Pulmonary artery endothelial cell (primary cell): ENCODE data around the gene GPATCH2. TPM values are rescaled to one million over a fixed set of nuclear protein-coding genes. Genes with fewer than 3 reads are reported as not detected.
"Not testable (repeated sequence)": the region's sequence is repeated elsewhere in the genome, so short reads cannot be mapped to it uniquely, and the experiment has no call there.

Experiments
- DNase-seq: peaks from one replicate; pipeline ENCODE4 v3.0.0-alpha.2; 2011; ENCODE audit warnings: low read depth, low spot score
- total RNA-seq: library from RNA; depleted of rRNA; stranded (reverse); fragments of >200 nt; gene quantifications from 2 replicates; pipeline ENCODE4 v1.2.3, GENCODE V29; 2014

The GPATCH2 gene
- total RNA-seq, 1 donor from 2014 or later: 13.0 TPM

- no peak for DNase-seq
Observed at GRCh38 chr1:217453816-217454215, 177.1 kb downstream of the GPATCH2 start.

DNA sequence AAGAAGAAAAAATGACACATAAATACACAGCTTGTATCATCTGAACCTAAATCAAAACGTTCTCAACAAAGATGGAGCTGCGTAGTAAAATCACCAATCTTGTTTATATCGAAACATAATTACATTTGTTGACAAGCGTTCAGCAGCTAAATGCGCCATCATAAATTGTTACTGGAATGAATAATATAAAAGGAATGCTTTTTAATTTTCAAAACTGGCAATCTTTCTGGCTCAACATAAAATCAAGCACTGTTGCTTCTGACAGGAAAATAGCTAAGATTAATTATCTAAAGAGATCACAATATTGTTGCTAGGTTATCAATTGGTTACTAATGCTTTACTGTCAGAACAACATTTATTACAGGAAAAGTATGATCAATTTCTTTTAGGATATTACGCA, 181.5 kb downstream of the GPATCH2 start:
- no peak for DNase-seq

DNA sequence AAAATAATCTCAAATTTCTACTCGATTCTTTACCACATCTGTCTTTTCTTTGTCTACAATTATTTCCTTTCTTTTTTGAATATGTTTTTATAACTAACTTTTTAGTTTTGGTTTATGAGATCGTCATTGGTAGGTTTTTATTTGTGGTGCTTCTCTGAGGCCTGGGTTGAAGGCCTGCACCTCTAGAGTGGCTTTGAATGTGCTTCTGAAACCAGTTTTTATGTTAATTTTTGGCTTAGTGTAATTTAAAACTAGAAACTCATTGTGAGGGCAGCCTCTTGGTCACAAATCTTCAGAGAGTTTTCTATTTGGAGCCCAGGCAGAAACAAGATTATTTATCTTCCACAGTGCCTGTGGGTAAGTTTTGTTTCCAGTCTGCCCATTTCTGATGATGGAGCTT, 187.0 kb downstream of the GPATCH2 start:
- DNase-seq: no peak

GRCh38 chr1:217437376-217437775, 193.5 kb downstream of the GPATCH2 start:
- DNase-seq: no peak

DNA sequence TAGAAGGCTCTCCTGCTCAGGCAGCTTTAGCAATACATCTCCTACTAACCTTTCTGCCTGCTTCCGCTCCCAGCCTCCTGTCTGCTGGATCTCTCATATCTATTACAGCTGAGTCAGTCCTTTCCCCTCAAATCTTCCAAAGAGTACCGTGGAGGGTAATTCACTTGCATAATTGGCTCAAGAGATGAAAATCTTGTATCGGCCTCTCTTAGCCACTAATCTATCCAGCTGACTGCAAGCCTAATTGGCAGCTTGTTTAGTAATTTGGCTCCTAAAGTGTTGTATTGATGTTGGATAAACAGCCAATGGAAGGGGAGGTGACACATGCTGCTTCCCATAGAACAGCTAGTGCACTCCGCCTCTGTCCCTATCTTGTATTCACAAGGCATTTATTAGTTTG, 195.7 kb downstream of the GPATCH2 start:
- no peak for DNase-seq

DNA sequence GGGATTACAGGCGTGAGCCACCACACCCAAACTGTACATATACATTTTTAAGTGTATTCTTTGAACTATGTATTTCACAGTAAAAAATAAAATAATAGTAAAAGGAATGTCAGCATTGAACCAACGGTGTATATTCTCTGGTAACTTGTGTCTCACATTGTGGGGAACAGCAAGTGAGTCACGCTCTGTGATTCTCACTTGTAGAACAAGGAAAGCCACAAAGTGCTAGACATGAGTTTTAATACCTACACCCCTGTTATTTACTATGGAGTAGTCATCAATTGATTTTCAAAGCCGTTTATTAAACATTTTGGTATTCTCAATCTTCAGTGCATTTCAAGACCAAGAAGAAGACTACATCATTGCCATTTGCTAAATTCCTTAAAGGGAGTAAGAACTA, 197.2 kb downstream of the GPATCH2 start:
- DNase-seq: no peak

DNA sequence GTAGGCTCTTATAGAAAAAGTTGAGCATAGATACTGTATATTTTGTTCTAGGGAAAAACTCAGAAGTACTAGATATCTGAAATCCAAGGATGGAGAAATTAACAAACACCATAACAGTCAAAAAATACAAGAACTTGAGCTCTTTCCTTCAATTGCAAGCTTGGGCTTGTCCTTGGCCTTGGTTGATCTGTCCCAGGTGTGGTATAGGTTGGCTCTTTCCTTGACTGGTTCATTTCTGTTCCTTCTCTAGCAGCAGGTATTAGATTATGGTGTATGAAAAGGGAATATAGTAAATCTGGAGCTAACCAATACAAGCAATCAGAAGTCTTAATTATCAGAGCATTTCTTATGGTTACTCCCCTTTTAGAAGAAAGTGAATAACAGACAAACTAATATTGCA, 198.6 kb downstream of the GPATCH2 start:
- no peak for DNase-seq

DNA sequence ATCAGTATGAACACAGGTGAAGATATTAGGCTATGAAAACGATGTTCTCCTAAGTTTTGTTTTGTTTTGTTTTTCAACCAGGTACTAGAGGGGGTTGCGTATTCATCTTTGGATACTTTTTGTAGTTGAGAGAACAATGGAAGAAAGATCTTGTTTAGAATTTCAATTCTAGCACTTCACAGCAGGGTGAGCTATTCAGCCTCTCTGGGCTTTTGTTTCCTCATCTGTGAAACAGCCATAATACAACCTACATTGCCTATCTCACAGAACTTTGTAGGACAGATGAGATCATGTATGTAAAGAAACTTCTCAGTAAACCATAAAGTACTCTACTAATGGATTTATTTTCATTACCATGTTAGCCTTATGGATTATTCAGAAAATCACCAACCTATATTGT, 199.5 kb downstream of the GPATCH2 start:
- no peak for DNase-seq

GRCh38 chr1:217425422-217425821, 205.5 kb downstream of the GPATCH2 start:
- DNase-seq: no peak

- no peak for DNase-seq
Observed at GRCh38 chr1:217419194-217419551, 211.7 kb downstream of the GPATCH2 start.

DNA sequence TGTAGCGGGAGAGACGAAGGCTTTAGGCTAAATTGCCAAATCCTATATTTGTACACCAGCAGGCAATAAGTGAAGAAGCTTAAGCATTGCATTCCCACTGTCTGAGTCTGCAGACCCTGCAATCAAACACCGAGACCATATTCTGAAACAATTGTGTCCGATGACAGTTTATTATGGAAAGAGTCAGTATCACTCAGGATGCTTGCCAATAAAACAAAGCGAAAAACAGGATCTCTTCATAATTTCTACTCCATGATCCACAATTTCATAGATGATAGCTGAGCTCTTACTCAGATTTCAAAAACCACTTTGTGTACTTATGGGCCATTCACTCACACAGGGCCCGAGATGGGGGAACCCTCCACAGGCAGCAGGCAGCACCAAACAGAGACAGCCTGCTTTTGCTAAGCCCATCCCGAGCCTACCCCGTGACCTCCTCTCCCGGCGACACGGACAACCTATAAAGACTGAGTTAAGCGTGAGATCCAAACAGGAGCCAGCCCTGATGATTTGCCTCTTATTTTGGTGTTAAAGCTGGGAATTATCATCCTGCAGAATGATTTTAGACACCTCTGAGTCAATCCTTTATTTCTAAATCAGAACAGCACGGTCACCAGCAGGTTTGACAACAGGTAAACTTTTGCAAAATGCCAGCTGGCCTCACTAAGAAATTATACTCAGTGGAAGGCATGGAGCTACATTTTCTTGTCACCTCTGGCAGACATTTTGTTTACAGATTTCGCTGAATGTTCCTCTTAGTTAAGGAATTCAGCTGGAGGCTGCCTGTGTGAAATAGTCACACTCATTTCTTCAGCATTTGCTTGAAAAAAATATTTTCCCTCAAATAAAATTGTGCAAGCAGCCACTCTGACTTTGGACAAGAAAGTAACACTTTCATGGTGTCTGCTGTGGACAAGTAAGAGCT, 212.4 kb downstream of the GPATCH2 start:
- DNase-seq: no peak

GRCh38 chr1:217417363-217417762, 213.5 kb downstream of the GPATCH2 start:
- DNase-seq: no peak

DNA sequence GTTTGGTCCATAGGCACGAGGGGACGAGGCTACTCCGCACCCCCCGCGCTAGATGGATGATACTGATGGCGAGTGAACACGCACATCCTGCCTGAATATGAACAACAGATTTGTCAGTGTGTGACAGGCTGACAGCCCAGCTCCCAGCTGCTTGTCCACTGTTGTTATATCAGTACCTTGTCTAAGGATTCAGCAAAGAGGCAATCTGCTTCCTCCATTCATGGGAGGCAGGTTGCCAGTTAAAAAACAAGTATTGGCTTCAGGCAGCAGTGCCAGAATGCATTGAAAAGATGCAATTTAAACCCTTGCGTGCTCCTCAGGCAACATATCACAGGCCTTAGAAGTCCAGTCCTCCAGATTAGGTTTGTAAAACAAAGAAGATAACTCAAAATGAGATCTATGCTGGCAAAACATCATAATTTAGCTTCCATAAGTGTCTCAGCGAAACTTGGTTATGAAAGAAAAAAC, 223.3 kb downstream of the GPATCH2 start:
- no peak for DNase-seq

DNA sequence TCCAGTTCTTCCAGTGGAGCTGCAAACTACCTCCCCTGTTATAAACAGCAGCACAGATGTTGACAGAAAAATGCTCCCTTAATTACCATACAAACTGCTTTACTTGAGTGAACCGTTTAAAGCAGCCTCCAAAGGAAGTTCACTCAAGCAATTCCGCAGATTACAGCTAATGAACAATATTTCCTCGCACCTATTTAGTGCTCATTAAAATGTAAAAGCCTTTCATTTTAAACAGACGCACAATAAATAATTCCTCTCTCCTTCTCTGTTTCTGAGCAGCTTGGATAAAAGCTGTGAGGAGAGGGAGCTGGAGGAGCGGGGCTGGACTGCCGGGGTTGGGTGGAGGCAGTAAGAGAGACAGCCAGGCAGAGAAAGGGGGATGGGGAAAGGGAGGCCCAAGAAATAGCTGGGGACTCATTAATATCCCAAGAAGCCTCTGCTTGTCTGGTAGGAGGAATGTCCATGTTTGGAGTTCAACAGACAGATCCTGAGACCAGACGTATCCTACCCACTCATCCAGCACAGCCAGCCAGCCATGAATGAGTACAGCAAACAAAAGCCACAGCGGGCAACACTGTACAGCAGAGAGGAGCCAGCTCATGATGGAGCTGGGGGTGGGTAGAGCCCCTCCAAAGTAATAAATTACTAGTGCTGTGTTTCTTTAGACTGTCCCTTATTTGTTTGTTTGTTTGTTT, 227.7 kb downstream of the GPATCH2 start:
- DNase-seq: no peak

GRCh38 chr1:217402301-217402700, 228.6 kb downstream of the GPATCH2 start:
- no peak for DNase-seq

GRCh38 chr1:217393896-217394295, 237.0 kb downstream of the GPATCH2 start:
- no peak for DNase-seq

DNA sequence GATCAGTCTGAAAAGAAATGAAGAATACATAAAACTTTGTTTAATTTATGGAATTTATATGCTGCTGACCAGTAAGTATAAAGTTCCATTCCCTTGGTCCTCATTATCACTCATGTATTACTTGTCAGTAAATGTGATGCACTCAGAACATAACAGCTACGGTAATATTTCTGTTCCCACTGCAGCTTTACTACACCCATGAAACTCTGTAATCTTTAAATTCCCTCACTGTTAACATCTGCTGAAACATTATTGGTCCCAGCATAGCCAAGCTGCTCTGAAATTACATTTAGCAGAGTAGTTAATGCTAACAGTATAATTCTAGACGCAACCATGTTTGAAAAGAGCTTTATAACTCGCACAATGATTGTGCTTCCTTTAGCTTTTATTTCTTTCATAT, 238.4 kb downstream of the GPATCH2 start:
- DNase-seq: no peak

GRCh38 chr1:217389895-217390294, 241.0 kb downstream of the GPATCH2 start:
- no peak for DNase-seq

GRCh38 chr1:217388522-217389065, 242.3 kb downstream of the GPATCH2 start:
- no peak for DNase-seq

DNA sequence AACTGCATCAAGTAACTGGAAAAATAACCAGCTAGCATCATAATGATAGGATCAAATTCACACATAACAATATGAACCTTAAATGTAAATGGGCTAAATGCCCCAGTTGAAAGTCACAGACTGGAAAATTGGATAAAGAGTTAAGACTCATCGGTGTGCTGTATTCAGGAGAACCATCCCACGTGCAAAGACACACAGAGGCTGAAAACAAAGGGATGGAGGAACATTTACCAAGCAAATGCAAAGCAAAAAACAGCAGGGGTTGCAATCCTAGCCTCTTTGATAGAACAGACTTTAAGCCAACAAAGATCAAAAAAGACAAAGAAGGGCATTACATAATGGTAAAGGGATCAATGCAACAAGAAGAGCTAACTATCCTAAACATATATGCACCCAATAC, 249.1 kb downstream of the GPATCH2 start:
- DNase-seq: not testable (repeated sequence)

DNA sequence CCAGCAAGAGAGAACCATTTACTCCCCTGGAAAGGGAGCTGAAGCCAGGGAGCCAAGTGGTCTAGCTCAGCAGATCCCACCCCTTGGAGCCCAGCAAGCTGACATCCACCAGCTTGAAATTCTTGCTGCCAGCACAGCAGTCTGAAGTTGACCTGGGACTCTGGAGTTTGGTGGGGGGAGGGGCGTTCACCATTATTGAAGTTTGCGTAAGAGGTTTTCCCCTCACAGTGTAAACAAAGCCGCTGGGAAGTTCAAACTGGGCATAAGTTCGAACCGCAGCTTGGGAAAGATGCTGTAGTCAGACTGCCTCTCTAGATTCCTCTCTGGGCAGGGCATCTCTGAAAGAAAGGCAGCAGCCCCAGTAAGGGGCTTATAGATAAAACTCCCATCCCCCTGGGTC, 251.1 kb downstream of the GPATCH2 start:
- DNase-seq: not testable (repeated sequence)

GRCh38 chr1:217379336-217379735, 251.6 kb downstream of the GPATCH2 start:
- no peak for DNase-seq
